Caco-2 (cell line): ENCODE data around the gene CYP2U1. TPM values are rescaled to one million over a fixed set of nuclear protein-coding genes. Genes with fewer than 3 reads are reported as not detected.

Experiments used
- BruUV-seq: library from RNA; stranded (reverse); fragments of 400-500 nt; replicated peaks from 2 replicates; lab custom pipeline; 2021; lab: Mats Ljungman, UMichigan
- CTCF ChIA-PET: fragments of 300-600 bp; sonication (Branson Sonifier 250); formaldehyde crosslinking; loops from one replicate; lab custom pipeline; 2022; ENCODE audit warnings: antibody characterized with exemption; lab: Charles Lee
- POLR2A ChIA-PET: fragments of 300-600 bp; sonication (Branson Sonifier 250); formaldehyde crosslinking; loops from one replicate; lab custom pipeline; 2022; ENCODE audit warnings: antibody characterized with exemption; lab: Charles Lee
- DNase-seq, 2 experiments: peaks; one replicate each; pipeline versions ENCODE4 v3.0.0 to v3.0.0-alpha.2; 2020 to 2022
- H3K27me3 ChIP-seq: replicated peaks from 2 replicates; pipeline ENCODE4 v1.6.0; 2011; ENCODE audit warnings: low read length; ENCODE audit not compliant: control insufficient read depth, insufficient read depth
- H3K36me3 ChIP-seq: 2 replicates; pipeline ENCODE4 v1.5.1; 2011; ENCODE audit warnings: low read length; ENCODE audit not compliant: control insufficient read depth, insufficient read depth
- H3K4me1 ChIP-seq: fragments of 250-450 bp; sonication (Bioruptor Pico); 2 replicates; pipeline ENCODE4 v1.5.1; 2020; ENCODE audit warnings: mild to moderate bottlenecking
- H3K4me3 ChIP-seq: 2 replicates; pipeline ENCODE4 v1.5.1; 2011; ENCODE audit warnings: low read depth, mild to moderate bottlenecking, control low read depth, low read length
- H3K9me3 ChIP-seq: fragments of 250-450 bp; sonication (Bioruptor Pico); 2 replicates; pipeline ENCODE4 v1.5.1; 2020; ENCODE audit warnings: mild to moderate bottlenecking, moderate library complexity
- H3K27ac Mint-ChIP-seq: one replicate; pipeline ENCODE4 v1.8.0; 2022; ENCODE audit warnings: mixed read lengths; ENCODE audit not compliant: unreplicated experiment
- H3K27me3 Mint-ChIP-seq: one replicate; pipeline ENCODE4 v1.8.0; 2022; ENCODE audit warnings: mixed read lengths; ENCODE audit not compliant: insufficient read depth, unreplicated experiment
- H3K36me3 Mint-ChIP-seq: one replicate; pipeline ENCODE4 v1.8.0; 2022; ENCODE audit warnings: mild to moderate bottlenecking, mixed read lengths; ENCODE audit not compliant: insufficient read depth, unreplicated experiment
- H3K4me1 Mint-ChIP-seq: one replicate; pipeline ENCODE4 v1.8.0; 2022; ENCODE audit warnings: low read depth, mixed read lengths; ENCODE audit not compliant: unreplicated experiment
- H3K4me3 Mint-ChIP-seq: one replicate; pipeline ENCODE4 v1.8.0; 2022; ENCODE audit warnings: mild to moderate bottlenecking, moderate library complexity, mixed read lengths; ENCODE audit not compliant: unreplicated experiment
- H3K9me3 Mint-ChIP-seq: one replicate; pipeline ENCODE4 v1.8.0; 2022; ENCODE audit warnings: mixed read lengths; ENCODE audit not compliant: unreplicated experiment
- CTCF ChIP-seq, 2 experiments: fragments of 200-600 bp in 1 of 2; IDR thresholded peaks; 1 replicate in 1 of 2; 2 replicates in 1 of 2; pipeline versions ENCODE4 v1.5.1 to v1.8.0; 2011 to 2022; ENCODE audit warnings: antibody characterized with exemption in 1 of 2, control low read depth in 1 of 2, inconsistent platforms in 1 of 2, low read depth in 1 of 2, low read length in 1 of 2, mild to moderate bottlenecking in 1 of 2, moderate library complexity in 1 of 2; ENCODE audit not compliant: insufficient read depth in 1 of 2, severe bottlenecking in 1 of 2, unreplicated experiment in 1 of 2
- intact Hi-C: fragments of 100-400 bp; cut with micrococcal nuclease; formaldehyde crosslinking; loops from one replicate; pipeline ENCODE4 v1.10.0; 2022; ENCODE audit not compliant: unreplicated experiment
- total RNA-seq: library from RNA; stranded (reverse); gene quantifications from 2 replicates; pipeline ENCODE4 v1.2.3, GENCODE V29; 2022

The CYP2U1 gene
- total RNA-seq, 1 experiment from 2014 or later = 1.7 TPM

- H3K27me3 Mint-ChIP-seq = no peaks in the 10 kb centered on the region
- H3K4me1 Mint-ChIP-seq = peaks cover 6% of the 10 kb centered on the region
- no peak for DNase-seq
- no peak overlapping the region for H3K27ac Mint-ChIP-seq
- no peaks in the 10 kb centered on the region for H3K36me3 ChIP-seq
- intact Hi-C loops = loop anchor here (10.0 kb wide), 1 partner anchor 90 kb away; the partner anchor contains the start of gene SGMS2
- no peaks in the 10 kb centered on the region for H3K36me3 Mint-ChIP-seq
- ChIA-PET CTCF (no interaction called here), POLR2A (no interaction called here)
- no TSS peak for BruUV-seq
- H3K9me3 Mint-ChIP-seq = peaks cover 10% of the 10 kb centered on the region
- no peak overlapping the region for H3K4me3 Mint-ChIP-seq
- peaks cover 6% of the 10 kb centered on the region; the same call in 1 of the 2 replicates for H3K9me3 ChIP-seq
- TF ChIP-seq CTCF (IDR thresholded peaks at IDR 0.05; ENCODE audit: insufficient read depth in 1 of 2, low read depth in 1 of 2, low read length in 1 of 2, severe bottlenecking in 1 of 2, unreplicated experiment in 1 of 2) = no peak
- H3K4me3 ChIP-seq = no peak overlapping the region
- H3K4me1 ChIP-seq = peaks cover 11% of the 10 kb centered on the region
- no peaks in the 10 kb centered on the region for H3K27me3 ChIP-seq
These were observed 16.1 kb upstream of the CYP2U1 start for GRCh38 chr4:107915220-107915619.

- no peak overlapping the region for H3K4me3 Mint-ChIP-seq
- no peak for TF ChIP-seq CTCF (IDR thresholded peaks at IDR 0.05; ENCODE audit: insufficient read depth in 1 of 2, low read depth in 1 of 2, low read length in 1 of 2, severe bottlenecking in 1 of 2, unreplicated experiment in 1 of 2)
- no peak overlapping the region for H3K27ac Mint-ChIP-seq
- ChIA-PET POLR2A (no interaction called here), CTCF (no interaction called here)
- peaks cover 11% of the 10 kb centered on the region; the same call in 1 of the 2 replicates for H3K9me3 ChIP-seq
- DNase-seq = no peak
- no peak overlapping the region for H3K4me3 ChIP-seq
- H3K27me3 ChIP-seq = no peaks in the 10 kb centered on the region
- intact Hi-C loops = loop anchor here (10.0 kb wide), 1 partner anchor 92 kb away; the partner anchor contains the start of gene SGMS2
- peaks cover 10% of the 10 kb centered on the region for H3K9me3 Mint-ChIP-seq
- no peaks in the 10 kb centered on the region for H3K36me3 Mint-ChIP-seq
- H3K4me1 ChIP-seq = peaks cover 11% of the 10 kb centered on the region
- BruUV-seq = no TSS peak
- H3K36me3 ChIP-seq = no peaks in the 10 kb centered on the region
- H3K27me3 Mint-ChIP-seq = no peaks in the 10 kb centered on the region
- peaks cover 6% of the 10 kb centered on the region for H3K4me1 Mint-ChIP-seq
These were observed 14.7 kb upstream of the CYP2U1 start for GRCh38 chr4:107916623-107917022.

- Histone ChIP-seq H3K4me3 (no peak overlapping the region), H3K9me3 (peaks cover 11% of the 10 kb centered on the region; the same call in 1 of the 2 replicates), H3K27me3 (no peaks in the 10 kb centered on the region), H3K4me1 (peaks cover 11% of the 10 kb centered on the region), H3K36me3 (no peaks in the 10 kb centered on the region)
- Mint-ChIP-seq H3K4me1 (peaks cover 6% of the 10 kb centered on the region), H3K27ac (no peak overlapping the region), H3K27me3 (no peaks in the 10 kb centered on the region), H3K9me3 (peaks cover 10% of the 10 kb centered on the region), H3K4me3 (no peak overlapping the region), H3K36me3 (no peaks in the 10 kb centered on the region)
- ChIA-PET POLR2A (no interaction called here), CTCF (no interaction called here)
- TF ChIP-seq CTCF (IDR thresholded peaks at IDR 0.05; ENCODE audit: insufficient read depth in 1 of 2, low read depth in 1 of 2, low read length in 1 of 2, severe bottlenecking in 1 of 2, unreplicated experiment in 1 of 2) = no peak
- DNase-seq = no peak
- BruUV-seq = no TSS peak
- intact Hi-C loops = loop anchor here (10.0 kb wide), 1 partner anchor 93 kb away; the partner anchor contains the start of gene SGMS2
These were observed 13.8 kb upstream of the CYP2U1 start for GRCh38 chr4:107917500-107917899.
